HEK293 (cell line): ENCODE measurements around the gene PLEKHA5.

Experiments
- ZBTB1 ChIP-seq: fragments of 450-650 bp; formaldehyde crosslinking; IDR thresholded peaks from 2 replicates; pipeline ENCODE4 v1.5.1; 2016; ENCODE audit warnings: missing biosample characterization, missing genetic modification characterization
- TF ChIP-seq, protein P1 (sequence below): fragments of 450-650 bp; formaldehyde crosslinking; IDR thresholded peaks from 2 replicates; pipeline ENCODE4 v1.5.1; 2016; ENCODE audit warnings: missing biosample characterization, missing genetic modification characterization

DNA sequence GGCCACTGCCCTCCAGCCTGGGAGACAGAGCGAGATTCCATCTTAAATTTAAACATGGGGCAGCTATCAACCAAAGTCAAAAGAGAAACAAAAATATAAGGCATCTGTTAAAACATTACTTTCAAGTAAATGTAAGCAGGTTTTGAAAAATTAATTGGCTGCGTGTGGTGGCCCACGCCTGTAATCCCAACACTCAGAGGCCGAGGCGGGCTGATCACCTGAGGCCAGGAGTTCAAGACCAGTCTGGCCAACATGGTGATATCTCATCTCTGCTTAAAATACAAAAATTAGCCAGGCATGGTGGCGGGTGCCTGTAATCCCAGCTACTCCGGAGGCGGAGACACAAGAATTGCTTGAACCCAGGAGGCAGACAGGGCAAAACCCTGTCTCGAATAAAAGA lies 82.7 kb downstream of the PLEKHA5 start:
- TF ChIP-seq, protein P1, sequence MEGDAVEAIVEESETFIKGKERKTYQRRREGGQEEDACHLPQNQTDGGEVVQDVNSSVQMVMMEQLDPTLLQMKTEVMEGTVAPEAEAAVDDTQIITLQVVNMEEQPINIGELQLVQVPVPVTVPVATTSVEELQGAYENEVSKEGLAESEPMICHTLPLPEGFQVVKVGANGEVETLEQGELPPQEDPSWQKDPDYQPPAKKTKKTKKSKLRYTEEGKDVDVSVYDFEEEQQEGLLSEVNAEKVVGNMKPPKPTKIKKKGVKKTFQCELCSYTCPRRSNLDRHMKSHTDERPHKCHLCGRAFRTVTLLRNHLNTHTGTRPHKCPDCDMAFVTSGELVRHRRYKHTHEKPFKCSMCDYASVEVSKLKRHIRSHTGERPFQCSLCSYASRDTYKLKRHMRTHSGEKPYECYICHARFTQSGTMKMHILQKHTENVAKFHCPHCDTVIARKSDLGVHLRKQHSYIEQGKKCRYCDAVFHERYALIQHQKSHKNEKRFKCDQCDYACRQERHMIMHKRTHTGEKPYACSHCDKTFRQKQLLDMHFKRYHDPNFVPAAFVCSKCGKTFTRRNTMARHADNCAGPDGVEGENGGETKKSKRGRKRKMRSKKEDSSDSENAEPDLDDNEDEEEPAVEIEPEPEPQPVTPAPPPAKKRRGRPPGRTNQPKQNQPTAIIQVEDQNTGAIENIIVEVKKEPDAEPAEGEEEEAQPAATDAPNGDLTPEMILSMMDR (tag by site-specific recombination): no peak
- no peak for TF ChIP-seq ZBTB1 (tag by site-specific recombination)
